Endothelial cell (in vitro differentiated cells): ENCODE results near the gene SUSD1. TPM values are rescaled to one million over a fixed set of nuclear protein-coding genes. Genes with fewer than 3 reads are reported as not detected.

ENCODE experiments used
- DNase-seq: peaks from one replicate; pipeline ENCODE4 v3.0.0; 2021; ENCODE audit warnings: low spot score
- H3K27ac Mint-ChIP-seq: one replicate; pipeline ENCODE4 v1.8.0; 2021; ENCODE audit warnings: mixed read lengths, inconsistent platforms; ENCODE audit not compliant: unreplicated experiment
- H3K27me3 Mint-ChIP-seq: one replicate; pipeline ENCODE4 v1.8.0; 2021; ENCODE audit warnings: mild to moderate bottlenecking, moderate library complexity, mixed read lengths, inconsistent platforms; ENCODE audit not compliant: unreplicated experiment
- H3K36me3 Mint-ChIP-seq: one replicate; pipeline ENCODE4 v1.8.0; 2021; ENCODE audit warnings: mild to moderate bottlenecking, low read depth, mixed read lengths, inconsistent platforms; ENCODE audit not compliant: unreplicated experiment
- H3K4me1 Mint-ChIP-seq: one replicate; pipeline ENCODE4 v1.8.0; 2021; ENCODE audit warnings: mild to moderate bottlenecking, mixed read lengths, inconsistent platforms; ENCODE audit not compliant: unreplicated experiment
- H3K4me3 Mint-ChIP-seq: one replicate; pipeline ENCODE4 v1.8.0; 2021; ENCODE audit warnings: mild to moderate bottlenecking, mixed read lengths, inconsistent platforms; ENCODE audit not compliant: unreplicated experiment
- H3K9me3 Mint-ChIP-seq: one replicate; pipeline ENCODE4 v1.8.0; 2021; ENCODE audit warnings: mixed read lengths, inconsistent platforms; ENCODE audit not compliant: unreplicated experiment
- CTCF ChIP-seq: fragments of 200-600 bp; sonication (generic); IDR thresholded peaks from one replicate; pipeline ENCODE4 v1.5.0; 2021; ENCODE audit warnings: antibody characterized with exemption; ENCODE audit not compliant: unreplicated experiment
- total RNA-seq: library from RNA; stranded (reverse); fragmentation: NEBNext Ultra II Directional; extraction: Animal tissue kit (Norgen Biotek cat#: 25700); gene quantifications from one replicate; pipeline ENCODE4 v1.2.1, GENCODE V29; 2021; ENCODE audit not compliant: unreplicated experiment

SUSD1 gene
- total RNA-seq, 1 donor from 2014 or later: 5.7 TPM

- Mint-ChIP-seq H3K4me3 (no peak overlapping the region), H3K9me3 (no peaks in the 10 kb centered on the region), H3K27ac (no peak overlapping the region), H3K36me3 (no peaks in the 10 kb centered on the region), H3K27me3 (peaks cover 2% of the 10 kb centered on the region), H3K4me1 (peaks cover 1% of the 10 kb centered on the region)
- DNase-seq: no peak
- no peak for TF ChIP-seq CTCF
These were observed 183.9 kb downstream of the SUSD1 start for GRCh38 chr9:111991179-111991578.

Other genes with a start within 250 kb of the SUSD1 start
- 94.0 TPM for gene PTBP3, start 158.3 kb upstream of the SUSD1 start, total RNA-seq
- 7.9 TPM for gene HSDL2, start 204.8 kb upstream of the SUSD1 start, total RNA-seq